Femur (tissue), 1 donor: ENCODE data around the gene PTDSS2.
A peak's percentile ranks its signal among the peaks of the same experiment; 100 is the strongest.

Experiments
- DNase-seq: peaks from one replicate; pipeline ENCODE4 v3.0.0-alpha.2; 2017

The PTDSS2 gene

DNA sequence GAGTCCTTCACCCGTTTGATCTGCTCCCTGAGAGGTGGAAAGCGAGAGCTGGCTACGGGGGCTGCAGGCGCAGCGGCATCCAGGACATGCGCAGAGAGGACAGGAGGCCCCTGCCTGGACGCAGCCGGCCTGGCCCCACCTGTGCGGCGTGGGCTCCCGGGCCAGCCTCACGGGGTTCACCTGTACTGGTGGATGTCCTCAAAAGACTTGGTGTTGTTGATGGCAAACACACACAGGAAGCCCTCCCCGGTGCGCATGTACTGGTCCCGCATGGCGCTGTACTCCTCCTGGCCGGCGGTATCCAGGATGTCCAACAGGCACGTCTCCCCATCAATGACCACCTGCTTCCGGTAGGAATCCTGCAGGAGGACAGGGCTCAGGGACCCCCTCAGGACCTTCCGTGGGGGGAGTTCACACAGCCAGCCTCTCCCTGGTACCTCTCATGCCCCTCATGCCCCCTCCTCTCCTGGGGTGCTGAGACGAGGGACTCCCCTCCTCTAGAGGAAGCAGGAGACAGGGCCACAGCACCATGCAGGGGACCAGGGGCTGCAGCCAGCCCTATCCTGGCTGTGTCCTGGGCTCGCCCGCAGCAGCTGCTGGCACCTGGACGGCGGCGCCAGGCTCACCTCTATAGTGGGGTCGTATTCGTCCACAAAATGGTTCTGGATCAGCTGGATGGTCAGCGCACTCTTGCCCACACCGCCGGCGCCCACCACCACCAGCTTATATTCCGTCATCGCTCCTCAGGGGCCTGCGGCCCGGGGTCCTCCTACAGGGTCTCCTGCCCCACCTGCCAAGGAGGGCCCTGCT lies 83.7 kb downstream of the PTDSS2 start:
- DNase-seq = peak; percentile 37

GRCh38 chr11:534396-535209 lies 84.5 kb downstream of the PTDSS2 start:
- peak; percentile 64 for DNase-seq

DNA sequence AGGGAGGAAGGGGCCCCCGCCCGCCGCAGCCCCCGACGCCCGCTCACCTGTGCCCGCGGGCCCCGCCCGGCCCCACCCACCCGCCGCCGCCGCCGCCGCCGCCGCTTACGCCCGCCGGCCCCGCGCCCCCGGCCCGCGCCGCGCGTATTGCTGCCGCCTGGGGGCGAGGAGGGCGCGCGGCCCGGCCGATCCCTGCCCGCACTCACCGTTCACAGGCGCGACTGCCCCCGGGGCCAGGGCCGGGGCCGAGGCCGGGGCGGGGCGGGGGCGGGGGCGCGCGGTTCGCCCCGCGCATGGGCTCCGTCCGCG lies 85.1 kb downstream of the PTDSS2 start:
- no peak for DNase-seq

GRCh38 chr11:535519-536454 lies 85.7 kb downstream of the PTDSS2 start, which contains the start of gene HRAS:
Gene HRAS (minus strand): TSS chr11:535576.
- DNase-seq = peak; percentile 96

DNA sequence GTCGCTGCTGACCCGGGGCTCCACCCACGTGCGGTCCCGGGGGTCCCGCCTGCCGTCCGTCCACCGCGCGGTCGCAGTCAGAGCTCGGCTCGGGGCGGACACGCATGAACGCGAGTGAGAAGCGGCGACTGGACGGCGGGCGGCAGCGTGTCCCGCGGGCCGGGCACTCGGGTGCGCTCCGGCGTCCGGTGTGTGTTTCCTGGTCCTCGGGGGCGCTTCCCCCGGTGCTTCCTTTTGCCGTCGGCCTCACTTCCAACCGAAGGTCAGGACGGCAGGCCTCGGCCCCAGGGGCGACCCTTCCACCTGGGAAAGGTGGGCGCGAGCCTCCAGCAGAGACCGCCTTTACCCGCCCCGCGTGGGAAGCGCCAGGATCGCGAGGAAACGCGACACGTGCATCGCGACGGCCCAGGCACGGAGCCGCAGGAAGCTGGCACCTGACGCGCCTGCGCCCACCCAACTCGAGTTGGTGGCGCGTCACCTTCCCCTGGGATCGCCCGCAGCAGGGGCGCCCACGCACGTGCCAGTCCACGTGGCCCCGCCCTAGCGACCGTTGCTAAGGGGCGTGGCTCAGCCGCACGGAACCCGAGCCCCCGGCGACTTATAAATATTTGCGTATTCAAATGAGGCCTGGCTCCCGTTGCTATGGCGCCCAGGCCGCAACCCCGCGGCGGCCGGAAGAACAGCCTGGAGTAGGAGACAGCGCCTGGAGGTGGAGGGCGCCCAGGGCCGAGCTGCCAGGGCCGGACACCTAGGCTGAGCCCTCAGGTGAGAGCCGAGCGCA lies 87.0 kb downstream of the PTDSS2 start, which contains the start of gene LRRC56:
Gene LRRC56, plus strand, starts transcription at position 687 of the 781 bp plus-strand sequence. CDS start 3,158 bp downstream, outside the sequence.
- DNase-seq = peak; percentile 86

GRCh38 chr11:537622-538430 lies 87.7 kb downstream of the PTDSS2 start:
- DNase-seq = no peak

DNA sequence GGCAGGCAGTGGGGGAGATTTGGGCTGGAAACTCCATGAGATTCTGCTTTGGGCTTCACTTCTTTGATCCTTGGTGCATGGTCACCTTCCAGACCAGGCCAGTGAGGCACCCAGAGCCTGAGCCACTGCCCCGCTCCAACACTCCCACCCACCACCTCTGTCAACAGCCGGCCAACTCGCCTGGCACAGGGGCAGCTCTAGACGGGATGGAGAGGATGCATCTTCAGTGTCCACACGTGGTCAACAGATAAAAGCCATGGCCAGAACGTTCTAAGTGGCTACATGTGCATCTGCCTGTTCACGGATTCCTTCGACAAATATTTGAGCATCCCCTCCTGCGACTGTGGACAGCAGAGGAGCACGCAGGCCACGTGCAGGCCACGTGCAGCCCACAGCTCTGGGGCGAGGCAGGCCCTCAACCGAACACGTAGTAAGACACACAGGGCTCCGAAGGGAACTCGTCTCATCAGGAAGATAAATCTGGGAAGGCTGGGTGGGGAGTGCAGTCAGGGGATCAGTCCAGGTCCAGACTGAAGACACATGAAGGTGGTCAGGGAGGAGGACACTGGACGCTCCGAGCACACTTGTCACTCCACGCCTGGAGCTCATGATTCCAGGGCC lies 88.5 kb downstream of the PTDSS2 start:
- DNase-seq = no peak

GRCh38 chr11:539971-540481 lies 89.9 kb downstream of the PTDSS2 start:
- no peak for DNase-seq
